GM12873 (cell line): ENCODE measurements around the gene TEX2.

Experiments
- CTCF ChIP-seq: IDR thresholded peaks from 2 replicates; pipeline ENCODE4 v1.5.1; 2012; ENCODE audit warnings: low read depth, mild to moderate bottlenecking, moderate library complexity, low read length, control low read depth; ENCODE audit not compliant: insufficient read depth; ENCODE audit errors: missing control alignments

Gene TEX2

GRCh38 chr17:64262198-64262999, 661 bp downstream of the TEX2 start:
- no peak for TF ChIP-seq CTCF

- no peak for TF ChIP-seq CTCF
Measured at GRCh38 chr17:64261417-64262145, 1.5 kb downstream of the TEX2 start.

- TF ChIP-seq CTCF = no peak
Measured at GRCh38 chr17:64260886-64261285, 2.2 kb downstream of the TEX2 start.

- no peak for TF ChIP-seq CTCF
Measured at GRCh38 chr17:64259922-64260321, 3.1 kb downstream of the TEX2 start.

GRCh38 chr17:64259426-64259825, 3.6 kb downstream of the TEX2 start:
- TF ChIP-seq CTCF = no peak

GRCh38 chr17:64256913-64257807, 5.9 kb downstream of the TEX2 start:
- TF ChIP-seq CTCF = no peak

- TF ChIP-seq CTCF = no peak
Measured at GRCh38 chr17:64255764-64256163, 7.3 kb downstream of the TEX2 start.
